ENCODE measurements around the gene ABHD8. TPM values are rescaled to one million over a fixed set of nuclear protein-coding genes. Genes with fewer than 3 reads are reported as not detected.

ABHD8 gene
- total RNA-seq, 3 donors from 2014 or later (not counting 1 experiment from before 2014, with no cell fraction given): 7.5 to 10.0 (median 9.7) TPM

DNA sequence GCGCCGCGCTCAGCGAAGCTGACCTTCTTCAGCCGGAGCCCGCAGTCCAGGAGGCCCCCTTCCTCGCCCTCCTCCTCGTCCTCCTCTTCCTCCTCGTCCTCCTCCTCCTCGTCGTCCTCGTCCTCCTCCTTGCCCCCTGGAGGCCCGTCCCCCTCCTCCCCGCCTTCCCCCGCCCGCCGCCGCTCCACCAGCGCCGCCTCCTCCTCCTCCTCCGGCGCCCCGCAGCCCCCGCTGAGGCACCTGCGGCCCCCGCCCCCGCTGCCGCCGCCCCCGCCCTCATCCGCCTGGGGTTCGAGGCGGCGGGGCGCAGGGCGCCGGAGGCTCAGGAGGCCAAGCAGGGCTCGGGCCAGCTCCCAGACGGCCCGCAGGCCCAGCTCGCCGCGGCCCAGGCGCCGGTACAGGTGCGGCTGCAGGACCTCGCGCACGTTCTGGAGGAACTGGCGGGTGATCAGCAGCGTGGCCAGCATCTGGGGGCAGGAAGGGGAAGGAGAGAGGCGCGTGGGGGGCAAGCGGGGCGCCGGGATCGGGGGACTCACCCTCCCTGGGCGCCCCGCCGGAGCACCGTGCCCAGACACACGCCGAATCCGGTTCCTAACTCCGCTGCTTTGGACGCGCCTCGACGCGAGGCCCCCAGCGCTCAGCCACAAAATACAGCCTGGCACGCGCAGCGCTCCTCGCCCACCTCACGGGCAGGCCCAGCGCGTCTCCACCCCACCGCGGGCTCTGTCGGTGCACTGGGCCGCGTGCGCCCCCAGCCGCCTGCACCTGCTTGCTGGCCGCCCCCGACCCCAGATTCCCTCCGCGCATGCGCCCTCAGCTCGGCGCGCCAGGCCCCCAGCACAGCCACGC, 25.5 kb upstream of the ABHD8 start:
- peaks cover 26% of the 10 kb centered on the region for H3K4me1 ChIP-seq (ENCODE audit: control insufficient read depth, insufficient read depth, low read length)
- intact Hi-C loops (cut with micrococcal nuclease): no loop called here
- ATAC-seq (peak; percentile 32 to 42 (median 39)), DNase-seq (peak in 1 of 2 donors; percentile 58)
- H3K9me3 ChIP-seq (ENCODE audit: control insufficient read depth, insufficient read depth, low read length): no peaks in the 10 kb centered on the region
- peak overlapping the region; percentile 81 for H3K4me3 Mint-ChIP-seq
- no peaks in the 10 kb centered on the region for H3K36me3 ChIP-seq (ENCODE audit: control insufficient read depth, insufficient read depth, low read length)
- peaks cover 6 to 24% of the 10 kb centered on the region in 2 donors for H3K4me1 Mint-ChIP-seq
- H3K27ac Mint-ChIP-seq: peak overlapping the region in 1 of 2 donors; percentile 24
- no peaks in the 10 kb centered on the region for H3K9me3 Mint-ChIP-seq
- H3K27me3 ChIP-seq (ENCODE audit: control insufficient read depth, insufficient read depth, low read length): no peaks in the 10 kb centered on the region
- H3K27me3 Mint-ChIP-seq (ENCODE audit: low read depth in 2 of 2): no peaks in the 10 kb centered on the region
- WGBS (ENCODE audit: insufficient coverage): 4% methylated on average over 85 of the region's 94 CpGs
- TF ChIP-seq, protein P1, sequence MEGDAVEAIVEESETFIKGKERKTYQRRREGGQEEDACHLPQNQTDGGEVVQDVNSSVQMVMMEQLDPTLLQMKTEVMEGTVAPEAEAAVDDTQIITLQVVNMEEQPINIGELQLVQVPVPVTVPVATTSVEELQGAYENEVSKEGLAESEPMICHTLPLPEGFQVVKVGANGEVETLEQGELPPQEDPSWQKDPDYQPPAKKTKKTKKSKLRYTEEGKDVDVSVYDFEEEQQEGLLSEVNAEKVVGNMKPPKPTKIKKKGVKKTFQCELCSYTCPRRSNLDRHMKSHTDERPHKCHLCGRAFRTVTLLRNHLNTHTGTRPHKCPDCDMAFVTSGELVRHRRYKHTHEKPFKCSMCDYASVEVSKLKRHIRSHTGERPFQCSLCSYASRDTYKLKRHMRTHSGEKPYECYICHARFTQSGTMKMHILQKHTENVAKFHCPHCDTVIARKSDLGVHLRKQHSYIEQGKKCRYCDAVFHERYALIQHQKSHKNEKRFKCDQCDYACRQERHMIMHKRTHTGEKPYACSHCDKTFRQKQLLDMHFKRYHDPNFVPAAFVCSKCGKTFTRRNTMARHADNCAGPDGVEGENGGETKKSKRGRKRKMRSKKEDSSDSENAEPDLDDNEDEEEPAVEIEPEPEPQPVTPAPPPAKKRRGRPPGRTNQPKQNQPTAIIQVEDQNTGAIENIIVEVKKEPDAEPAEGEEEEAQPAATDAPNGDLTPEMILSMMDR (IDR thresholded peaks at IDR 0.05): no peak
- H3K36me3 Mint-ChIP-seq: no peaks in the 10 kb centered on the region
- H3K4me3 ChIP-seq (ENCODE audit: low read length): peak overlapping the region; percentile 49
- no peak overlapping the region for H3K27ac ChIP-seq (ENCODE audit: low read length)

DNA sequence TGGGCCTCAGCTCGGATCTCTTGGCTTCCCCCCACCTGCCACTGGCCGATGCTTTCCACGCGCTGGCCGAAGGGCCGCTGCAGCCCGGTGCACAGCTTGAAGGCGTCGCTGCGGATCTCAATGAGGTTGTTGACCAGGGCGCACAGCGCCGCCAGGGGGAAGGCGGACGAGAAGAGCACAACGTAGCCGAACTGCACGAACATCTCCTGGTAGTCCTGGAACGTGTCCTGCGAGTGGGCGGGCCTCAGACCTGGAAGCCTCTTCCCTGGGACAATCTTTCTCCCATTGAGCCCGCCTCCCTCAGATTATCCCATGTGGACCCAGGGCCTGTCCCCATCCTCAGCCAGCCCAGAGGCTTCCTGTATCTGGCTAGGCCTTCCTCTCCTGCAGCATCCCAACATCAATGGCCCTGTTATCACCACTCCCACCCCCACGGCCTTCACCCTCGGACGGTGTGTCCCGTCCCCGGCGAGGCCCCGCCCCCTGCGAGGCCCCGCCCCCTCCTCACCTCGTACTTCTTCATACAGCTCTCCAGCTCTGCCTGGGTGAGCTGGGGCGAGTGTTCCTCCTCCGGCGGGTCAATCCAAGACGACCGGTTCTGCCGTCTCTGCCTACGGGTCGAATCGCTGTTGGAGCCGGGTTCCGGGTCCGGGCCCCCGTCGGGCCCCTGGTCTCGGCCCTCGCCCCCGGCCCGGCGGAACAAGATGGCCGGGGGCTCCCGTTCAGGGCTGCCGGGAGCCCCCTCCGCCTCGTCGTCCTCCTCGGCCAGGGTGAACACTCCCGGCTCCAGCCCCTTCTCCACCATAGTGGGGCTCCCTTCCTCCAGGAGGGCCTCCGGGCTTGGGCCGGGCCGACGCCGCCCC, 24.7 kb upstream of the ABHD8 start:
- 37% methylated on average over 63 of the region's 64 CpGs for WGBS (ENCODE audit: insufficient coverage)
- H3K27ac ChIP-seq (ENCODE audit: low read length): peak overlapping the region; percentile 40
- no peaks in the 10 kb centered on the region for H3K27me3 ChIP-seq (ENCODE audit: control insufficient read depth, insufficient read depth, low read length)
- peaks cover 3 to 18% of the 10 kb centered on the region in 2 donors for H3K4me1 Mint-ChIP-seq
- H3K4me3 Mint-ChIP-seq: peak overlapping the region; percentile 81
- no peaks in the 10 kb centered on the region for H3K36me3 ChIP-seq (ENCODE audit: control insufficient read depth, insufficient read depth, low read length)
- H3K9me3 Mint-ChIP-seq: no peaks in the 10 kb centered on the region
- peak overlapping the region; percentile 49 for H3K4me3 ChIP-seq (ENCODE audit: low read length)
- peaks cover 22% of the 10 kb centered on the region for H3K4me1 ChIP-seq (ENCODE audit: control insufficient read depth, insufficient read depth, low read length)
- H3K9me3 ChIP-seq (ENCODE audit: control insufficient read depth, insufficient read depth, low read length): no peaks in the 10 kb centered on the region
- H3K27me3 Mint-ChIP-seq (ENCODE audit: low read depth in 2 of 2): no peaks in the 10 kb centered on the region
- peak overlapping the region in 1 of 2 donors; percentile 24 for H3K27ac Mint-ChIP-seq
- ATAC-seq: peak; percentile 79 to 81 (median 80)
- intact Hi-C loops (cut with micrococcal nuclease): no loop called here
- no peaks in the 10 kb centered on the region for H3K36me3 Mint-ChIP-seq
- DNase-seq: peak in 1 of 2 donors; percentile 76
- TF ChIP-seq, protein P1 (IDR thresholded peaks at IDR 0.05): no peak

DNA sequence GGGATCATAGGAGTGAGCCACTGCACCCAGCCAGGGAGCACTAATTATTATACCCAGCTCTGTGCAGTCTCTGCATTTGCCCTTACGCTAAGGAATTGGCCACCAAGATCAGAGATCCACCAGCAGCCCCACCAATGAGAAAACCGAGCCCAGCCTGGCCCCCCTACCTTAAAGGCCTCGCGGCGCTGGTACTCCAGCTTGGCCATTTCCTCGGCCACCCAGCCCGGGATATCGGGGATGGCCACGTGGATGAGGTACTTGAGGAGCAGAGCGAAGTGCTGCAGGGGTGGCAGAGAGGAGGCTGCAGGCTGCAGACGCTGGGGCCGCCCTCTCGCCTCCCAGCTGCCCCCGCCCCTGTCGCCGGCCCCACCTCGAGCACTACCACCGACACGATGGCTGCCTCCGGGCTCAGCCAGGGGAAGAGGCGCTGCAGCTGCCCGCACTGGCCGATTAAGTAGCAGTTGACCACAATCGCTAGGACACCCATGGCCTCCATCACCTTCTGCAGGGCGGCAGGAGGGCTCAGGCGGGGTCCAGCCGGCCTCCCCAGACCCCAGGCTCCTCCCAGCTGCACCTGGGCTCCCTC, 23.9 kb upstream of the ABHD8 start:
- ATAC-seq (no peak), DNase-seq (no peak)
- H3K27me3 ChIP-seq (ENCODE audit: control insufficient read depth, insufficient read depth, low read length): no peaks in the 10 kb centered on the region
- TF ChIP-seq, protein P1 (IDR thresholded peaks at IDR 0.05): no peak
- H3K4me1 ChIP-seq (ENCODE audit: control insufficient read depth, insufficient read depth, low read length): peaks cover 22% of the 10 kb centered on the region
- Mint-ChIP-seq H3K27me3 (ENCODE audit: low read depth in 2 of 2) (no peaks in the 10 kb centered on the region), H3K27ac (no peak overlapping the region), H3K9me3 (no peaks in the 10 kb centered on the region), H3K4me3 (peak overlapping the region; percentile 11), H3K4me1 (peaks cover 0 to 18% of the 10 kb centered on the region in 2 donors), H3K36me3 (no peaks in the 10 kb centered on the region)
- no peak overlapping the region for H3K4me3 ChIP-seq (ENCODE audit: low read length)
- WGBS (ENCODE audit: insufficient coverage): 93% methylated on average over 27 of the region's 27 CpGs
- intact Hi-C loops (cut with micrococcal nuclease): no loop called here
- no peaks in the 10 kb centered on the region for H3K9me3 ChIP-seq (ENCODE audit: control insufficient read depth, insufficient read depth, low read length)
- no peak overlapping the region for H3K27ac ChIP-seq (ENCODE audit: low read length)
- H3K36me3 ChIP-seq (ENCODE audit: control insufficient read depth, insufficient read depth, low read length): no peaks in the 10 kb centered on the region
